ENCODE results near the gene MGST1. TPM values are rescaled to one million over a fixed set of nuclear protein-coding genes. Genes with fewer than 3 reads are reported as not detected.

MGST1 gene
- total RNA-seq, 1 donor, result 72.7 TPM

- Histone ChIP-seq H3K27ac (ENCODE audit: low read depth, low read length) (no peak overlapping the region), H3K27me3 (ENCODE audit: insufficient read depth, low read length) (no peaks in the 10 kb centered on the region), H2AFZ (ENCODE audit: low read length) (no peak overlapping the region), H3K4me2 (ENCODE audit: insufficient read depth, low read length) (no peak overlapping the region), H3K4me1 (ENCODE audit: insufficient read depth, low read length) (peaks cover 2% of the 10 kb centered on the region), H3K9me3 (ENCODE audit: low read depth, low read length) (no peaks in the 10 kb centered on the region), H3K4me3 (ENCODE audit: insufficient read depth, low read length) (no peak overlapping the region), H3K36me3 (ENCODE audit: insufficient read depth, low read length) (no peaks in the 10 kb centered on the region), H4K20me1 (ENCODE audit: insufficient read depth, low read length) (no peaks in the 10 kb centered on the region), H3K79me2 (ENCODE audit: insufficient read depth, low read length) (no peaks in the 10 kb centered on the region)
- no peak for DNase-seq (ENCODE audit: insufficient read length, low spot score, missing footprints)
- no peak for TF ChIP-seq CTCF (IDR thresholded peaks at IDR 0.05; ENCODE audit: extremely low read depth, low read depth, low read length)
Measured at GRCh38 chr12:16335838-16336237, 11.6 kb upstream of the MGST1 start.

DNA sequence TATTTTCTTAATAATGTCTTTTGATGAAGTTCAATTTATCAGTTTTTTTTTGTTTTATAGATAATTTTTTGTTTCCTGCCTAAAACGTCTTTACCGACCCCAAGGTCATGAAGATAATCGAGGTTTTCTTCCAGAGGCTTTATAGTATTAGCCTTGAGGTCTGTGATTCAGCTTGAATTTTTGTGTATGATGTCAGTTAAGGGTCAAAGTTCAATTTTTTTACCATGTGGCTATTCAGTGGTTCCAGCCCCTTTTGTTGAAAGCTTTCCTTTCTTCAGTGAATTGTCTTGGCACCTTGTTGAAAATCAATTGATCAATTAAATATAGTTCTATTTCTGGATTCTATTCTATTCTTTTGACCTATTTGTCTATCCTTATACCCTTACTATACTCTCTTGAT lies 3.2 kb upstream of the MGST1 start:
- no peaks in the 10 kb centered on the region for H3K9me3 ChIP-seq (ENCODE audit: low read depth, low read length)
- DNase-seq (ENCODE audit: insufficient read length, low spot score, missing footprints), result no peak
- H4K20me1 ChIP-seq (ENCODE audit: insufficient read depth, low read length), result no peaks in the 10 kb centered on the region
- H2AFZ ChIP-seq (ENCODE audit: low read length), result no peak overlapping the region
- no peaks in the 10 kb centered on the region for H3K27me3 ChIP-seq (ENCODE audit: insufficient read depth, low read length)
- H3K4me3 ChIP-seq (ENCODE audit: insufficient read depth, low read length), result no peak overlapping the region
- no peak for TF ChIP-seq CTCF (IDR thresholded peaks at IDR 0.05; ENCODE audit: extremely low read depth, low read depth, low read length)
- peaks cover 14% of the 10 kb centered on the region for H3K4me1 ChIP-seq (ENCODE audit: insufficient read depth, low read length)
- H3K36me3 ChIP-seq (ENCODE audit: insufficient read depth, low read length), result no peaks in the 10 kb centered on the region
- peaks cover 12% of the 10 kb centered on the region for H3K79me2 ChIP-seq (ENCODE audit: insufficient read depth, low read length)
- H3K4me2 ChIP-seq (ENCODE audit: insufficient read depth, low read length), result no peak overlapping the region
- H3K27ac ChIP-seq (ENCODE audit: low read depth, low read length), result no peak overlapping the region

GRCh38 chr12:16345105-16345504 lies 2.3 kb upstream of the MGST1 start:
- Histone ChIP-seq H3K36me3 (ENCODE audit: insufficient read depth, low read length) (no peaks in the 10 kb centered on the region), H3K4me2 (ENCODE audit: insufficient read depth, low read length) (no peak overlapping the region)
- TF ChIP-seq CTCF (IDR thresholded peaks at IDR 0.05; ENCODE audit: extremely low read depth, low read depth, low read length), result no peak

GRCh38 chr12:16346958-16347357 lies 487 bp upstream of the MGST1 start:
- no peaks in the 10 kb centered on the region for H3K36me3 ChIP-seq (ENCODE audit: insufficient read depth, low read length)
- no peaks in the 10 kb centered on the region for H4K20me1 ChIP-seq (ENCODE audit: insufficient read depth, low read length)
- peak overlapping the region; percentile 88 for H3K27ac ChIP-seq (ENCODE audit: low read depth, low read length)
- H3K9me3 ChIP-seq (ENCODE audit: low read depth, low read length), result no peaks in the 10 kb centered on the region
- peak overlapping the region; percentile 93 for H2AFZ ChIP-seq (ENCODE audit: low read length)
- H3K27me3 ChIP-seq (ENCODE audit: insufficient read depth, low read length), result no peaks in the 10 kb centered on the region
- no peak for TF ChIP-seq CTCF (IDR thresholded peaks at IDR 0.05; ENCODE audit: extremely low read depth, low read depth, low read length)
- peaks cover 24% of the 10 kb centered on the region for H3K79me2 ChIP-seq (ENCODE audit: insufficient read depth, low read length)
- DNase-seq (ENCODE audit: insufficient read length, low spot score, missing footprints), result no peak
- H3K4me1 ChIP-seq (ENCODE audit: insufficient read depth, low read length), result peaks cover 34% of the 10 kb centered on the region
- peak overlapping the region; percentile 84 for H3K4me2 ChIP-seq (ENCODE audit: insufficient read depth, low read length)
- H3K4me3 ChIP-seq (ENCODE audit: insufficient read depth, low read length), result peak overlapping the region; percentile 75

More at GRCh38 chr12:16345105-16345504, 2.3 kb upstream of the MGST1 start:
- Histone ChIP-seq H3K27me3 (ENCODE audit: insufficient read depth, low read length) (no peaks in the 10 kb centered on the region), H3K79me2 (ENCODE audit: insufficient read depth, low read length) (peaks cover 16% of the 10 kb centered on the region), H3K27ac (ENCODE audit: low read depth, low read length) (no peak overlapping the region), H2AFZ (ENCODE audit: low read length) (no peak overlapping the region), H3K4me1 (ENCODE audit: insufficient read depth, low read length) (peaks cover 20% of the 10 kb centered on the region), H3K9me3 (ENCODE audit: low read depth, low read length) (no peaks in the 10 kb centered on the region), H3K4me3 (ENCODE audit: insufficient read depth, low read length) (no peak overlapping the region), H4K20me1 (ENCODE audit: insufficient read depth, low read length) (no peaks in the 10 kb centered on the region)
- no peak for DNase-seq (ENCODE audit: insufficient read length, low spot score, missing footprints)
